HG02943 (cell line): ENCODE measurements around the gene M1AP.

ENCODE experiments used
- ATAC-seq: cut with Tn5 transposase; IDR thresholded peaks from one replicate; pipeline ENCODE4 v1.9.1; 2021; ENCODE audit warnings: mild to moderate bottlenecking, low read depth, moderate library complexity; ENCODE audit not compliant: unreplicated experiment

Gene M1AP, protein sequence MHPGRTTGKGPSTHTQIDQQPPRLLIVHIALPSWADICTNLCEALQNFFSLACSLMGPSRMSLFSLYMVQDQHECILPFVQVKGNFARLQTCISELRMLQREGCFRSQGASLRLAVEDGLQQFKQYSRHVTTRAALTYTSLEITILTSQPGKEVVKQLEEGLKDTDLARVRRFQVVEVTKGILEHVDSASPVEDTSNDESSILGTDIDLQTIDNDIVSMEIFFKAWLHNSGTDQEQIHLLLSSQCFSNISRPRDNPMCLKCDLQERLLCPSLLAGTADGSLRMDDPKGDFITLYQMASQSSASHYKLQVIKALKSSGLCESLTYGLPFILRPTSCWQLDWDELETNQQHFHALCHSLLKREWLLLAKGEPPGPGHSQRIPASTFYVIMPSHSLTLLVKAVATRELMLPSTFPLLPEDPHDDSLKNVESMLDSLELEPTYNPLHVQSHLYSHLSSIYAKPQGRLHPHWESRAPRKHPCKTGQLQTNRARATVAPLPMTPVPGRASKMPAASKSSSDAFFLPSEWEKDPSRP

DNA sequence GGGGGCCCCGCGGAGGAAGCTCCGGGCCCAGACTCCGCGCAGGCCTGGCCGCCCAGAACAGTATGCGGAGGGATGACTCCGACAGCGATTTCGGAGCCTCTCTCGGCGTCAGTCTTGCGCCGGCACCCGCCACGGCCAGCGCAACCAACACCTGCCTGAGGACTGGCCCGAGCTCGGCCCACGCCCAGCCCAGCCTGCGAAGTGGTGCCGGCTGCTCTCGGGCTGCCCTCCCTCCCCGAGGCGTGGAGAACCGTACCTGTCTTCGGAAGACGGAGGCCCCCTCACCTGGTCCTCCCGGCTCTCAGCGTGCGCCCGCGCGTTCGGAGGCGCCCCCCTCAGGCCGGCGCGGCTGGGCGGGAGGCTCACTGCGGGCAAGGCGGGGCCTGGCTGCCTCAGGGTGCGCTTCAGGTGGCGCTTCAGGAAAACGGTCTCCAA lies at the start of gene M1AP:
TSS of gene M1AP (minus strand) at position 322 of the 435 bp plus-strand sequence. CDS start 8,055 bp downstream, outside the sequence.
- ATAC-seq = no peak

DNA sequence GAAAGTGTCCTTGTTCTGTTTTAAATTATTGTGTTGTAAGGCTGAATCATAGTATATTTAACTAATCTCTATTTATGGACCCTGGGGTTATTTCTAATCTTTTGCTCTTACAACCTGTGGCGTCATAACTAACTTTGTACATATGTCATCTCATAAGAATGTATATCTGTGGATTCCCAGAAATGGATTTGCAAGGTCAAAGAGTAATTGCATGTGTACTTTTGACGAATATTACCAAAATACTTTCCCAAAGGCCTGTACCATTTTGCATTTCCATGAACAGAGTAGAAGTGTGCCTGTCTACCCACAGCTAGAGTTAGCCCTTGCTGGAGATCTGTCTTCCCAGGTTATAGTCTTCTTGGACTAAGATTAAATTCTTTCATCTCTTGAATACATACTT lies 48.7 kb upstream of the M1AP start:
- no peak for ATAC-seq

DNA sequence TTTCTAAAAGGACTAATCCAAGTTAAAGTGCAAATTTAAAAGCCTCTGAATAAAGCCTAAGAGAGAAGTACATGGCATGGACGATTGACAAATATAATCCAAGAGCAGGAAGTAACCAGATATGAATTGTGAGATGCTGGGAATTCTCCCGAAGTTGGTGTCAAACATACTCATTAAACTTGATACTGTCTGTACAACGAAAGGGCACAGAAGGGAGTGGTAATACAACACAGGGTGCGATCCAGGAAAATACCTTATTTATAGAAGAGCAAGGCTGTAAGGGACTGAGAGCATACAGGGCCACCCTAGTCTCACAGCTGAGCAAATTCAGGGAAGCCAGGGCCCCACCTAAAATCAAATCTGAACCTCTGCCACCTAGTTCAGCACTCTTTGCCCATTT lies 47.5 kb upstream of the M1AP start:
- ATAC-seq = no peak

DNA sequence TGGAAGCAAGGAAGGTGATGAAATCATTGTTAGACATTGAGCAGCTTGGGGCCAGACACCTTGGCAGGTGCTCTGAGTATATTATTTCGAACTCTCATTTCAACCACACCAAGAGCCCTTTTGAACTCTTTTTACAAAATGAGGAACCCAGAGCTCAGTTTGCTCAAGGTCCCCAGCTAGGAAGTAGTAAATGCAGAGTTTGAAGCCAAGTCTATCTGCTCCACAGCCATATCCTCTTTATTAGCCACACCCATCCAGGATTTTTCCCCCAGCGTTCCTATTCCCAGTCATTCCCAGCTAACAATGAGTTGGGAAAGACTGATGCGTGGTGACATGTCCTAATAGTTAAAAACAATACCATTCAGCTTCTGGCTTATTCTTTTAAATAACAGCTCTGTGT lies 46.2 kb upstream of the M1AP start:
- no peak for ATAC-seq

DNA sequence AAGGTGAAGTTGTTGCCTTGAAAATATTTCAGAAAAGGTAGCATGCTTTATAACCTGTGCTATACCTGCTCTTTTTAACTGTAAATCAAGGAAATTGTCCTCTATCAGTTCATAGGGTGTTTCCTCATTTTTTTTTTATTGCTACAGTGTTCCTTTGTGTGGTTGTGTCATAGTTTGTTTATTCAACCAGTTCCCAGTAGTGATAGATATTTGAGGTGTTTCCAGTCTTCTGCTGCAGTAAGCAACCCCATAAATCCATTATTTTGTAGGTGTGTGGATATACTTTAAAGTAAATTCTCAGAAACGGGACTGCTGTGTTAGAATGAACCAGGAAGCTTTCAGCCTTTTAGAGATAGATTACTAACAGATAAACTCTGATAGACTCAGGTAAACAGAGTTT lies 45.5 kb upstream of the M1AP start:
- ATAC-seq = no peak

DNA sequence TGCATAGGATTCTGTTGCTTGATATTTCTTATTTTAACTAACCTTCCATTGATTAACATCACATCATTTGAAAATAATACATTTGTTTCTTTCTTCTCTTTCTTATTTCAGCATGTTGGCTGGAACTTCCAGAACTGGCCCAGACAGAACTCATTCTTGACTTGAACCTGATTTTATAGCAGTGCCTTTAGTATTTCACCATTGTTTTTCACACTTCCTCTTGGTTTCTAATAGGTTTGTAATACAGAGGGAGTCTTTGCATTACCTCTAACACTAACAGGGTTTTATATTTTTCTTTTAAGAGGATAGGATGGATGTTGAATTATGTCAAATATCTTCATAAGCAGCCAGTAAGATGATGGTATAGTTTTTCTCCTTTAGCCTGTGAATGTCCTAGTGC lies 45.1 kb upstream of the M1AP start:
- ATAC-seq = no peak

DNA sequence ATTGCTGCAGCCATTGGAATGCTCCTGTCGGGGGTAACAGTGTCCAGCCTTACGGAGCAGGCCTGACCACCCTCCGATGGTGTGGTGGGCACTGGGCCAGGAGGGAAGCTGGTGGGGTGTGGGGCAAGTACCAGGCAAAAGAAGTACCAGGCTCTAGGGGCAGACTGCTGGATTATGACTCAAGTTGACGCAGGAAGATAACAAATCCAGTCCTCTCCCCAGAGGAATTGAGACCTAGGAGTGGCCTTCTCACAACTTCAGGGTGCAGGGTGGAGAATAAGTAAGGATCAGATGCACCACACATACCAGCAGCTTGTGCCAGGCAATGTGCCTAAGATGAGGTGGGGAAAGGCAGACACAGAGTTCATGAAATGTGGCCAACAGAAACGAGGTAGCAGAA lies 43.8 kb upstream of the M1AP start:
- no peak for ATAC-seq

DNA sequence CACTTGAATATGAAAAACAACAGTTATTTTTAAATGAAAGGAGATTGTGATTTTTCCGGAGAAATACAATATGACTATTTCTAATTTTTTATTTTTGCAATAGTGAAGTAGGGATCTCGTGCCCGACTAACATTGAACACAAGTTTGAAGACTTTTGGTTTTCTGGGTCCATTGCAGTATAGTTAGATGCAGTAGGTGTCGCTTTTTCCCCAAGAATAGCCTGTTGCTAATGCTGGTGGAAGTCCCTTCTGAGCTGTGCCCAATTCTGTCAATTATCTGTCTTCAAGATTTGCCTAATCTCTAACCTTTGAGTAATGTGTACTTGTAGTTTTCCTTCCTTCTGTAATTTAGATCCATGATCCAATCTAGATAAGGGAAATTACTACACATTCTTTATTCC lies 42.4 kb upstream of the M1AP start:
- no peak for ATAC-seq

DNA sequence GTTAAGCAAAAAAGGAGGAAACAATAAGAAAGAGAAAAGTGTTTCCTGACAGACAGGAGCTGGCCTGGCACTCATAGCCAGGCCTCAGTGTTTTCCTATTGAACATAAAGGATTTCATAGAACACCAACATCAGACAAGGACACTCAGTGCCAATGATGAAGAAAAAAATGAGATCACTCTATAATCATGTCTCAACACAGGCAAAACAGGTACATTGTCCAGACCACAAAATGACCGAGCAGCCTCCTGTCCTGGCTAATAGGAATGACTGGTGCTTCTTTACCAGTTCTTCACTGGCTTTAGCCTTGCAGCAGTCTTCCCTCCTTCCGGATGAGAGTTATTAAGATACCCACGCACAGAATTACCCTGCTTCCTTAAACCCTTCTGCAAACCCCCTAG lies 41.5 kb upstream of the M1AP start:
- ATAC-seq = no peak

DNA sequence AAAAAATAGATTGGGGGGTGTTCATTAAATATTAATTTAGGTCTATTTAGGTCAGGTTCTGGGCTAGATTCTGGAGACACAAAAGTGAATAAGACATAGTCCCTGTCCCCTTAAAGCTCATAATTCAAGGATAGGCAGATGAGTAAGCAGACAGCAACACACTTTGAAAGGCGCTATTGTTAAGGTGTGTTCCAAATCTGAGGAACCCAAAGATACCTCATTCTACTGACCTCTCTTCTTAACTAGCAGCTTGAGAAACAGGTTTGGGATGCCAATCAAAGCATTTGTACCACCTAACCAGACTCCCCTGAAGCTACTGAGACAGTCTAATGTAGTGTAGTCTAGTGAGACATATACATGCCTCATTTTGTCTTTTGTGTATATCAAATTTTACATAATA lies 40.8 kb upstream of the M1AP start:
- no peak for ATAC-seq

DNA sequence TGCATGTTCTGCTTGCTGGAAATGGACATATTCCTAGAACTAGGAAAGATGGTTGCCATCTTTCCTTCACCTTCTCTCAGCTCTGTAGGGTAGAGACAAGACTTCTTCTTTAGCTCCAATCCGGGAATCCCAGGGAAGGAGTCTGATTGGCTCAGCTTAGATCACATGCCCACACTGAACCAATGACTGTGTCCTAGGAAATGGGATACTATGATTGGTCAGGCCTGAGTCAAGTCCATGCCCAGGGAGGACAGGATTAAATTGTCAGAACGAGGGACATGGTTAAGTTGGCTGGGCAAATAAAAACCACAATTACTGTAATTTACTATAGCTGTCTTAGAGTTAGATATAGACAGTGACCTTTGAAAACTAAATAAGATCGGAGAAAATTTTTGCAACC lies 37.3 kb upstream of the M1AP start:
- no peak for ATAC-seq

DNA sequence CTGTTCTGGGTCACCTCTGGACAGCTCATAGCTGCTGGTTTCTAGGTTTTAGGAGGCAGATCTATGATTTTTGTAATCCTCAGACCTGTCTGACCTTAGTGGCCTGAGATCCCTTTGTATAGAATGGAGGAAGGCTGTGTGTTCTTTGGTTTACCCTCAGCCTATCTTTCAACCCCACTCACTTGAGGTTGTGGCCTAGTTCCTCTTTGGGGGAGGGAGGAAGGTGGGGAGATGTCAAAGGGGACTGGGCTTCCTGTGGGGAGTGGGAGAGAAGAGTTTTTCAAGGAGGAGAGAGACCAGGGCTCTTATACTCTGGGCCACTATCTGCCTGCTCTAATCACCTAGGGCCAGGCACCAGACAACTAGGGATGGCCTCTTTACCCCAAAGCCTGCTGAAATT lies 34.4 kb upstream of the M1AP start:
- no peak for ATAC-seq

DNA sequence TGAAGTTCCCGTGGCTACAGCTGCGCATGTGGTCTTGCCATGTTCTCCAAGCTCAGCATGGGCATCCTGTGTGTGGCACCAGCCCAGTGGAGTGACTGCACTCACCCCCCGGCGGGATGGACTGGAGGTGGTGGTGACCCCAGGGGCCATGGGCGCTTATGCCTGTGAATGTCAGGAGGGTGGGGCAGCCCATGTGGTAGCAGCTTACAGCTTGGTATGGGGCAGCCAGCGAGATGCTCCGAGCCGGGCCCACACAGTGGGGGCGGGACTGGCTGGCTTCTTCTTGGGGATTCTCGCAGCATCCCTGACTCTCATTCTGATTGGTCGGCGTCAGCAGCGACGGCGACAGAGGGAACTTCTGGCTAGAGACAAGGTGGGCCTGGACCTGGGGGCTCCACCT lies 31.5 kb upstream of the M1AP start:
- no peak for ATAC-seq

DNA sequence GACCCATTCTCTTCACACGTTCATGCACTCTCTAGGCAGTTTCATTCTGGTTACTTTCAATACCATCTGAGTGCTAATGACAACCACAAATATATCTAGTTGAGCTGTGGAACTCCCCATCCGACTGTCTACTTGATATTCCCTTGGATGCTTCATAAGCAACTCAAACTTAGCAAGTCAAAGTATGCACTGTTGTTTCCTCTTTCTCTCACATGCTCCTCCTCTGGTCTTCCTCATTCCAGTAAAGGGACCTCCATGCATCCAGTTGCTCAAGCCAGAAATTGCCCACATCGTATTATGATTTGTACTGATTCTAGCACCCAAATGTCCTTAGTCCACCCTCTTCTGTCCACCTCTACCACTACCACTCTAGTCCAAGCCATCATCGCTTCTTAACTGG lies 28.2 kb upstream of the M1AP start:
- no peak for ATAC-seq

DNA sequence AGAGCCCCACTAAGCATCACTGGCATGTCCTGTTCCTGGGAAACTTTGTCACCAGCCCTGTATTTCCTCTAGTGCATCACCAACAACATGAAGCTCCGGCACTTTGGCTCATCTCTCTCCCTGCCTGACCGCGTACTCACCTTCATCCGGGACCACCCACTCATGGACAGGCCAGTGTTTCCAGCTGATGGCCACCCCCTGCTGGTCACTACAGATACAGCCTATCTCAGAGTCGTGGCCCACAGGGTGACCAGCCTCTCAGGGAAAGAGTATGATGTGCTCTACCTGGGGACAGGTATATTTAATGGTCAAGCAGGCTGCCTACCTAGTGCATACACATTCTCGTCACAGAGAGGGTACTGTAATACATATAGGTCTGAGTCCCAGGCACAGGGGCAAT lies 27.0 kb upstream of the M1AP start:
- ATAC-seq = no peak

DNA sequence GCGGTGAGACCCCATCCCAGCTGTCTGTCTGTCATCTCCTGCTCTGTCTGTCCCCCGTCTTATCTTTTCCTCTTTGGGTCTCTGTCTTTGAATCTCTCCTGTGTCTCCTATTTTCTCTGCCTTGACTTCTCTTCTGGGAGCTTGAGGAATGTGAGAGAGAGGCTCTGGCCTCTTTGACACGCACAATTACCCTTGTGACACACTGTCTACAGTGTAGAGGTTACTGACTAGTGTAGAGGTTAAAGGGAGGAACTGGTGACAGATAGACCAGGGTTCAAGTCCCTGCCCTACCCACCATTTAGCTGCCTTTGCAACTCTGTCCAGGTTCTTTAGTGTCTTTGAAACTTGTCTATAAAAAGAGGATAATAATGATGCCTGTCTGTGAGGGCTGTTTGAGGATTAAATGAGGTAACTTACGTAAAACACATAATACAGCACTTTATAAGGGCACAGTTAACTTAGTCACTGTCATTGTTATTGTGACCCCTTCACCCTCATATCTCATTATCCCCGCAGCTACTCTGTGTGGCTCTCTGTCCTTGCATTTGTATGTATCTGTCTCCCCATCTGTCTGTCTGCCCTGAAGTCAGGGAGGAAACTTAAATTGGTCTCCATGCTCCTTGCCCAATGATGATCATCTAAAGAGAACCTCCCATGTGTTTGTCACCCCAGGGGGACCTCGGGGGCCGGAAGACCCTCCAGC lies 25.8 kb upstream of the M1AP start:
- no peak for ATAC-seq

DNA sequence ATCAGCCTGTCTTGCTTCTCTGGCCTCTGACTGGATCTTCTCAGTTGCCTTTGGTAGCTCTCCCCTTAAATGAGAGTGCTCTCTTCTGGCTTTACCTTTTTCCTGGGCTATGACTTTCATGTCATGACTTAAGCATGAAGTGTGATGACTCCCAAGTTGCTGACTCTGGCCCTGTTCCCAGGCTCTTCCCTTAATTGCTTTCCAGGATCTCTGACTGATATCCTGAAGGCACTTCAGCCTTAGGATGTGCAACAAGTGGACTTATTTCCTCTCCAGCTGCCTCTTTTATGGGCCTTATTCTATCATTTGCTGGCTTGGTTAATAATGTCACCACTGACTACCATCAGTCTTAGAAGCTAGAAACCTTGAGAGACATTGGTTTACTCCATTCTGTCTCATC lies 23.3 kb upstream of the M1AP start:
- no peak for ATAC-seq

DNA sequence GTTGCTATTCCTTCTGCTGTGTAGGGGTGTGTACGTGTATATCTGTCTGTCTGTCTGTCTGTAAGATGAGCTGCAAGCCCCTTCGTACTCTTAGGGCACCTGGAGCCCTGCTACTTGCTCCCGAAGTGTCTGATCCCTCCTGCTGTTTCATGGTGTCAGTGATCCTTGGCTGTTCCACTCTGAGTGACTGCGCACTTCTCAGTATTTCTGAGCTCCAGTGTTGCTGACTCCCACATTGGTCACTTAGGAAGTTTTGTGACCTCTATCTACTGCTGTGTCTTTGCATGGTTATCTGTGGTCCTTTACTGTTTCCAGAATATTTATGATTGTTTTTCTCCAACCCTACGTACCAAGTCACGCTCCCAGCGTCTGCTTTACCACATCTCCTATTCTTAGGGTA lies 22.1 kb upstream of the M1AP start:
- no peak for ATAC-seq

DNA sequence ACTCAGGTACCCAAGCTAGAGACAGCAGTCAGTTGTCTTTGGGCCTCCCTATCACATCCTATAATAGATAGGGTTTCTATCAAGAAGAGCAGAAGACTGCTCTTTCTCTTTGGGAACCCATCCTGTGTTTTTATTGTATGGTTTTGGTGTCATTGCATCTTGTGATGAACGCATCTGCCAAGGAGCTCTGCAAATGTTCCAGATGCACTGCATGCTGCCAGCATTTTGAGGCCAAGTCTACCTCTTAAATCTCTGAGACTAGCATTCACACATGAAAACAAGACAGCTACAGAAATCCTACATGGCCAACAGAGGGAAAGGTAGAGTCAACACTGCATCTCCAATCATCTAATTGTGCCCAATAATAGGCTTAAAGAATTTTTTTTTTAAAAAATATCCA lies 20.0 kb upstream of the M1AP start:
- ATAC-seq = no peak

DNA sequence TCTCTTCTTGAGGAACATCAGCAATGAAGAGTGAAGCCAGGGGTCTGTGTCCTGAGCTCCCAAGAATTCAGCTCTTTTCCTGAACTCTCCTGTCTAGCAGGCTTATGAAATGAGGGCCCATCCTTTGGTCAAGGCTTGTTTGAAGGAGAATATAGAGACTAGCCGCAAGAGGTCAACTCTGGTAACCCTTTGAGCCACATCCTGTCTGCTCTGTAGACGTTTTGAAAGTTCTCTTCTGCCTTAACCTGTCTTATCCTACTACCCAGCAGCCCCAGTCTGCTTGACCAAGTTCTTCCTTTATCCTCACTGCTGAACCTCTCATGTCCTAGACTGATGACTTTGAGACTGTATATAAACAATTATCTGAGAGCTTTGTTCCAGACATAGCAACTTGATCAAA lies 11.3 kb upstream of the M1AP start:
- ATAC-seq = no peak

DNA sequence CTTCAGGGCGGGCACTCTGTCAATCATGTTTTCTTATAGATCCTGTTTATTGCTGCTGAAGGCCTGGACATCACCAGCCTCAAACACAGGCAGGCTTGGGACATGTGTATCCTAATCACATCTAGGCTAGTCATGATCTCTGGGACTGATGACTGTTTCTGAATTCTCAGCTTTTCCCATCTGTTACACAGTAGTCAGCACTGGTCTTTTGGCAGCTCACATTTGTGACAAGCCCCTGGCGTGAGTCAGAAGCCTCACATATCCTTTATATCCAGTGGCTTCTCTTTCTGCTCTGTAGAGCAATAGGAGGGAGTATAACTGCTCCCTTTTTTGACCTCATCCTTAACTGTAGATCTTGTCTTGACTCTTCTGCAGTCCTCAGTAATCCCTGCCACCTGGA lies 10.4 kb upstream of the M1AP start:
- ATAC-seq = no peak

DNA sequence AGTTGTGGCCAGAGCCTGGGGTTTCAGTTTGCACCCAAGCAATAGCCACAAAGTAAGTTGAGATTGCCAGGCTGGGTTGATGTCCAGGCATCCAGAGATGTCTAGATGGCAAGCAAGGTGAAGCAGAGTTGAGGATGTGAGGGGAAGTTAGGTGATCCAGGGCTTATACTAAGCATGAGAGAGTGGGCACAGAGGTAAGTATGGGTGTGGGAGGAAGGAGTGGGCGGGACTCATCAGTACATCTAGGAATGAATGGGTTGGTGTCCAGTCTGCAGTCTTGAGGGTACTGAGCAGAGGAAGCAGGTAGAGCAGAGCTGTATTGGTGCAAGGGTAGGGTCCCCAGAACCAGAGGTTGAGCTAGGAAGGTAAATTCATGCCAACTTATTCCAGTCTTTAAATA lies 7.4 kb upstream of the M1AP start:
- ATAC-seq = no peak
